NCI-H2081 (cell line): ENCODE results near the gene SMPD4.
A peak's percentile ranks its signal among the peaks of the same experiment; 100 is the strongest.
"Not testable (repeated sequence)": the region's sequence is repeated elsewhere in the genome, so short reads cannot be mapped to it uniquely, and the experiment has no call there.

Experiments used
- DNase-seq, 2 experiments: peaks; one replicate each; lab custom pipeline; 2025; lab: John Stamatoyannopoulos, UW

SMPD4 gene

DNA sequence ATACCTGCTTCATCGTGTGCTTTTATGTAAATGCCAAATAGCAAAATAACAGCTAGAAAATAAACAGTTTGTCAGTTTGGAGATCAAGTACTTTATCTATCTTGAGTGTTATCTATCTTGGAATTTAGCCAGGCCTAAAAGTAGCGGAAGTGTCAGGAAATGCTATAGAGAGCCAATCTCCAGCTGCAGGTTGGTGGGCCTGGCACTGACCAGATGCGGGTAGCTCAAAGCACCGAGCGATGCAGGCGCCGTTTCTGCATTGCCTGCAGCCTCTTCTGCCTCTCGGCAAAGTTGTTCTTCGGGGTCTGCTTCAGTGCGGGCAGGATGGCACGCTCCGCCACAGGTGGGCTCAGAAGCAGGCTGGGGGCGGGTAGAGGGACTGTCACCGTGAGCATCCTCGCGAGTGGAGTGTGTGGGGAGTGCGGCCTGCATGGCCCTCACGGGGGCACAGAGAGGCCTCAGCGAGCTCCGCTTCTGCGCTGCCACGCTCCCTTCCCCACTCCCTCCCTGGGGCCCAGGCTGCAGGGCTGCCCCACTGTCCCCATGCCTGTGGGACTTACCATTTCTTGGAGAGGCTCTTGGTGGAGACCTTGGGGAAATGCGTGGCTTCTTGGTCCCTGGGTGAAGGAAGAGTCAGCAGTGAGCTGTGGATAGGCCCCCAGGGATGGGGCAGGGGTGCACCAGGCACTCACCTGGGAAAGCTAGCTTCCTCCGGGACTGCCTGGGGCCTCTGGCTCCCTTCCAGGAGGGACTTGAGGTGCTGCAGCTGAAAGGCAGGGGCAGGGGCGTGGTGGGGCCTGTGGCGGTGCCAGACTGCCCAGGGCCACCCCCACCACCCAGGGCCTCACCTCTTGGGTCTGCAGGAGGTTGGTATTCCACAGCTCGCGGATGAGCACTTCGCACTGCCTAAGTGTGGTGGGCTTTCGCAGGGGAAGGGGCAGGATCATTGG lies 41.8 kb downstream of the SMPD4 start:
- not testable (repeated sequence) for DNase-seq

DNA sequence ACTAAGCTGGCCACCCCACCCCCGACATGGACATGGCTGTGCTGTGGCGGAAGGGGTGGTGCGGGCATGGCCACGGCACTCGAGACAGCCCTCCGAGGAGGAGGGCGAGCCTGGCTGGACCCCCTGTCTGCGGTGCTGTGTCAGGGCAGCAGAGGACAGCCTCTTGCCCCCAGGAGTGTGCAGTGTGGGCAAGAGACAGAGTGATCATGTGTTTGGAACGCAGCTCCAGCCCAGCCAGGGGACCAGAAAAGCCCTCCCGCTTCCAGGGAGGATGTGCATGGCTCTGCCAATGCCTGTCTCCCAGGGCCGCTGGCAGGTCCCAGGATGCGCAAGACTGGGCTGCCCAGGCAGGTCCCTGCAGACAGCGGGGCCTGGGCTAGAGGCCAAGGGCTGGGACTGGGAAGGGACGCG lies 42.6 kb downstream of the SMPD4 start:
- peak in 1 of 2 experiments; percentile 4 for DNase-seq

DNA sequence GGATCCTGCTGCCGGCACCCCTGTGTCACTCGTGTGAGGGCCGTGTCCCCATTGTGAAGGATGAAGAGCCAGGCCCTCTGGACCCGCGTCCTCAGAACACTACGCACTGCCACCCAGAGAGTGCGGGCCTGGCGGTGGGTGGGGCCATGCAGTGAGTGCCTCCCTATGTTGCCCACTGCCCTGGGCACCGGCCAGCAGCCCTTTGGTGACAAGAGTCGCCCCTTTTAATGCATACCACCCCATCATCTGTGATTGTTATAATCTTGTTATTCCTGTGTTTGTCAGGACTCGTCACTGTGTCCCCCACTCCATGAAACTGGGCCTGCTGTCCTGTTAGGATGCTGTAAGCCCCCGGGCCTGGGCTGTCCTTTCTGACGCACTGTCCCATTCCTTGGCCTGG lies 43.1 kb downstream of the SMPD4 start:
- not testable (repeated sequence) for DNase-seq

DNA sequence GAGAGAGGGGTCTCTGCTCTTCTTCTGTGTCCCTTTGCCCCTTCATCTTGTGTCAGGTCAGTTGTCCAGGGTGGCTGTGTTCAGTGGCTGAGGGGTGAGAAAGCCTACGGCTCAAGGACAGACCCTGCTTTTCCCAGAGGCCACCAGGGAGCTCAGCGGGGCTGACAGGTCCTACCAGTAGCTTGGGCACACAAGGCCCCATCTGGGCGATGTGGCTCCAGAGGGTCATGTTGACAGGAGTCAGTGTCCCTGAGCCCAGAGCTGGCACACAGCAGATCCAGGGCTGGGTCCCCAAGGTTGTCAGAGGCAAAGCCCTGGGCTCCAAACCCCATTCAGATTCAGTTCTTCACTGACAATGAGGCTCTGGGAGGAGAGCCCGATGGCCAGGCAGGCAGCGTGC lies 44.3 kb downstream of the SMPD4 start:
- not testable (repeated sequence) for DNase-seq

DNA sequence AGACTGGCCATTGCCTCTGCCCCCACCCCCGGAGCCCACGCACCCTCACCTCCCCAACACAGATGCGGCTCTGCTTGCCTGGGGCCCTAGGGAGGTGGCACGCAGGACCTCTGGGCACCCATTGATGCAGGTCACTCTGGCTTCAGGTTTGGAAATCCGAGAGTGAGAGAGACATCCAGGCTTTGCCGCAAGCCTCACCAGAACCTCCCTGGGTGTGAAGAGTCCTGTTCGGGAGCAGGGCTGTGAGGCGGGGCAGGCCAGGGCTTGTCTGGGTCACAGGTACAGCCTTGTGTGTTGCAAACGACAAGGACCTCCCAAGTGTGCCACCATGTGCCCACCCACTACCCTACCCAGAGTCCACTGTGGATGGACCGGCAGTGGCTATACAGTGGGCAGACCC lies 44.9 kb downstream of the SMPD4 start:
- DNase-seq = not testable (repeated sequence)

DNA sequence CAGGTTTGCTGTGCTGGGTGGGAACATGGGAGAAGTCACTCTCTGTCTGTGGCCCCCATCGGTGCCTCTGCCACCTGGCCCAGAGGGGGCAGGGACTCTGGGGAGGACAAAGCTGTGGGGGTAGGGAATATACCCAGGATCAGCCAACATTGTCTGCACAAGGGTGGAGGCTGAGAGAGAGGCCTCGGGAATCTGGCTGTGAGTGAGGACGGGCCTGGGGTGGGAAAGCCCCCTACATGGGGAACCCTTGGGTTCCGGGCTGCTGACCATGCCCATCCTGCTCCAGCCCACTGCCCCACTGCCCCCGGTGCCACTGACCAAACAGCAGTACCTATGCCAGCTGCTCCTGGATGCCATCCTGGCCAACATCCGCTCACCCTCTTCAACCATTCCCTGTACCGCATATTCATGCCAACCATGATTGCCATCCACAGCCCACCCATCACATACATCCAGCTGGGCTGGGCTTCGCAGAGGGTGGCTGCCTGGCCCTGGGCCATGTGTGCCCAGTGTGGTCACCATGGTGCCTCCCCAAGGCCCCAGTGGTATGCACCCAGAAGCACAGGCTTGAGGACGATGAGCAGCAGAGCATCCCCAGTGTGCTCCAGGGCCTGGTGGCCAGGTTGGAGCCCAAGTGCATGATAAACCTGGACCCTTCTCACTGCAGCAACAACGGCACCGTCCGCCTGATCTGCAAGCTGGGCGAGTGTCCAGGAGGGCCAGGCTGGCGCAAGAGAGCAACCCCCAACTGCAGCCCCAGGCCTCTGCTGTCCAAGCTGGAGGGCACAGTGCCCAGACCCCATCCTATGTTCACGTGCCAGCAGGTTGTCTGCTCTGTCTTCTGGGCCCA lies 45.5 kb downstream of the SMPD4 start:
- no peak for DNase-seq

DNA sequence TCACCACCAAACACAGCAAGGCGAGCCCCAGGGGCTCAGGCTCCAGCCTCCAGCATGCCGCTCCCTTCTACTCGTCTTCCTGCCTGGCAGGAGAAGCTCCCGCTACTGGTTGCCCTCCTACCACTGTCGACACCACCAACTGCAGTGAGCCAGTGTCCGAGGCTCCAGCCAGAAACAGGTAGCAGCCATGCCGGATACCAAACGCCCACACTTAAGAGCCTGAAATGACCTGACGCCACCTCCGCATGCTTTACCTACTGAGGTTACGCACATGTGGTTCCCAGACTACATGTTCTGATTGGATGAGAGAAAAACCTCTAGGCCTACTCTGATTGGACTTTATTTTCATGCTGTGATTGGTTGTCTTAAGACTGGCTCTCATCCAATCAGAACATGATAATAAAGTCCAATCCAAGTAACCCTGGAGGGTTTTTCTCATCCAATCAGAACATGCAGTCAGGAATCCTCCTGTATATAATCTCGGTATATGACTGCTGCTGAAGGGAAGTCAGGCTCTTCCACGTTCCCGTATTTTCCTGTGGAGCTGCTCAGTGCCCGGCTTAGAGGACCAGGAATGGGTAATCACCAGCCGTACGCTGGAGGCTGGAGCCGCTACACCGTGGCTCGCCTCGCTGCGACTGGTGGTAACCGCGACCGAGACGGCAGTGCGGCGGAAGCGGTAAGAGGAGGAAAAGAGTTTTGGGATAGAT lies 52.1 kb downstream of the SMPD4 start, which contains the start of gene POTEF:
Gene POTEF, minus strand, starts transcription at position 103 of the 710 bp plus-strand sequence. CDS start 8,707 bp downstream, outside the sequence.
- DNase-seq = not testable (repeated sequence)

DNA sequence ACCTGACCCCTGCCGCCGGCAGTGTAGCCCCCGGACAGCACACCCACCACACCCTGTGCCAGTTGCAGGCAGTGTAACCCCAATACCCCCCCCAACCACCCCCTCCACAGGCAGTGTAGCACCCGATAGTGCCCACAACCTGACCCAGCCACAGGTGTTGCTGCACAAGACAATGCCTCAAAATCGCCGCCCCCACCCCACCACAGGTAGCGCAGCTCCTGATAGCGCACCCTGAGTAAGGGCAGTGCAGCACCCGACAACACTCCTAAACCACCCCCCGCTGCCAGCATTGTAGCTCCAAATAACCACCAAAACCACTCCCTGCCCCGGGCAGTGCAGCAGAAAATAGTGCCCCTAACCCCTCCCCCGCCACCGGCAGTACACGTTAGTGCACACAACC lies 52.9 kb downstream of the SMPD4 start:
- DNase-seq = not testable (repeated sequence)

DNA sequence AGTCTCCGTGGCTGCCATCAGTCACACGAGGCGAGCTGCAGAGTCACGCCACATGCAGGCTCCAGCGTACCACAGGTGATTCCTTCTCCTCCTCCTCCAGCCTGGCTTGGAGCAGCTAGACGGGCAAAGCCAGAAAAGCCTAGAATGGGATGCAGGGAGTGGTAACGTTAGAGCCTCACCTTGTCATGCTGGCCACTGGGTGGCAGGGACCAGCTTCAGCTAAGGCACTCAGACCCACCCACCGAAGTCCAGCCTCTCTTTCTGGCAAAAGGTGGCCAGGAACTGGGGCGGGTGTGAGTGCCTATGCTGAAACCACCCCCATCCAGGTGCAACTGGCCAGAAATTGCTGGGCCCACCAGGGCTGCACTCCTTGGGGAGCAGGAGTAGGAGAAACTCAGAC lies 53.7 kb downstream of the SMPD4 start:
- DNase-seq = not testable (repeated sequence)

DNA sequence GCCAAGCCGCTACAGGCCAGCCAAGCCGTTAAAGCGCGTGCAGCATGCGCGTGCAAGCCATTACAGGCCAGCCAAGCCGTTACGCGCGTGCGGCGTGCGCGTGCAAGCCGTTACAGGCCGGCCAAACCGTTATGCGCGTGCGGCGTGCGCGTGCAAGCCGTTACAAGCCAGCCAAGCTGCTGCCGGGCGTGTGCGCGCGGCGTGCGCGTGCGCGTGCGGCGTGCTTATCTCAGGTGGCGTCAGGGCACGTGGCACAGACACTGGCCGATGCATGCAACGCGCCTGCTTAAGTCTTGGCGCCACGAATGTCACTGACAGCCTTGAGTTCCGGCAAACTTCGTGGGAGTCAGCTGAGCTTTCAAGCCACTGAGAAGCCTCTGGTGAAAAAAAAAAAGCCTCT lies 60.5 kb downstream of the SMPD4 start:
- not testable (repeated sequence) for DNase-seq

DNA sequence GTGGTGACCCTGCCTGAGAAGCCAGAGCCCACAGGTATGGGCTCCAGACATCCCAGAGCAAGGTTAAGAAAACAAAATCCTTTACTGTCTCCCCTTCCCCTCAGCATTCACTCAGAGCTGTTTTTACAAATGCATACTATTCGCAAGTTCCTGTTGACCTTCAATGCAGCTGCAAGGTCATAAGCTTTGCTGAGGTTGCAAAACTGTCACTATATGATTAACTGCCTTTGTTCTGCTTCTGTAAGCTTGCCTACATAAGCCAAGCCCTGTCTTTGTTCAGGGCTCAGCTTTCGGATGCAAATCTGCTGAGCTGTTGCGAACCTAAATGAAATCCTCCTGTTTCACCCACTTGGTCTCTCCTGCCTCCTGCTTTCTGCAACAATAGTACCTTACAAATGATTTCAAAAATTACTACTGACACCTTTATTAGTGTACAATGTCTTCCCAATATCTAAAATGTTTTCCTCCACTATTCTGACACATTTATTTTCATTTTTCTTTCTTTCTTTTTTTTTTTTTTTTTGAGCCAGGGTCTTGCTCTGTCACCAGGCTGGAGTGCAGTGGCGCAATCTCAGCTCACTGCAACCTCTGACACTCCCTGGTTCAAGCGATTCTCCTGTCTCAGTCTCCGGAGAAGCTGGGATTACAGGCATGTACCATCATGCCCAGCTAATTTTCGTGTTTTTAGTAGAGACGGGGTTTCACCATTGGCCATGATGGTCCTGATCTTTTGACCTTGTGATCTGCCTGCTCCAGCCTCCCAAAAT lies 78.6 kb downstream of the SMPD4 start:
- not testable (repeated sequence) for DNase-seq
